Body of pancreas (tissue), 4 donors: Measurements from ENCODE around the gene OTUD3. TPM values are rescaled to one million over a fixed set of nuclear protein-coding genes. Genes with fewer than 3 reads are reported as not detected.
A peak's percentile ranks its signal among the peaks of the same experiment; 100 is the strongest.

Experiments used
- ATAC-seq: fragments of 150-250 bp; one replicate; pipeline ENCODE4 v1.9.1; 2016
- DNase-seq, 4 donors: peaks; one replicate each; pipeline ENCODE4 v3.0.0-alpha.2; 2019
- H3K27ac ChIP-seq, 4 donors: fragments of 200-600 bp; sonication (generic); 1 replicate in 3 of 4; 2 replicates in 1 of 4; pipeline versions ENCODE4 v1.5.1 to v1.6.1; 2016 to 2019; ENCODE audit warnings: mild to moderate bottlenecking in 1 of 4, mixed read lengths in 1 of 4, moderate library complexity in 1 of 4
- H3K27me3 ChIP-seq, 2 donors: fragments of 200-600 bp; sonication (generic); one replicate each; pipeline ENCODE4 v1.6.0; 2016; ENCODE audit warnings: mild to moderate bottlenecking in 1 of 2
- H3K36me3 ChIP-seq, 2 donors: fragments of 200-600 bp; sonication (generic); replicated peaks in 1 of 2; 2 replicates each; pipeline ENCODE4 v1.5.1; 2016; ENCODE audit warnings: low read depth in 2 of 2; ENCODE audit not compliant: insufficient read depth in 1 of 2
- H3K4me1 ChIP-seq: fragments of 200-600 bp; sonication (generic); one replicate; pipeline ENCODE4 v1.6.0; 2016
- H3K4me3 ChIP-seq, 2 donors: fragments of 200-600 bp; sonication (generic); 1 replicate in 1 of 2; 2 replicates in 1 of 2; pipeline ENCODE4 v1.5.1; 2016 to 2019
- H3K9me3 ChIP-seq, 3 donors: fragments of 200-600 bp; sonication (generic); 1 replicate in 2 of 3; 2 replicates in 1 of 3; pipeline ENCODE4 v1.5.1; 2016
- POLR2A ChIP-seq, 3 donors: fragments of 450-650 bp; IDR thresholded peaks; one replicate each; pipeline ENCODE4 v1.6.1; 2016; ENCODE audit warnings: antibody characterized with exemption in 3 of 3, mild to moderate bottlenecking in 2 of 3
- WGBS, 2 donors: methylation state at CpG; one replicate each; pipeline ENCODE4 v1.1.5; 2017; 5-methylcytosine and 5-hydroxymethylcytosine counted together
- intact Hi-C: fragments of 100-400 bp; cut with DNase I; formaldehyde crosslinking; loops from one replicate; pipeline ENCODE4 v1.15.1; 2023
- total RNA-seq, 2 donors: library from RNA; depleted of rRNA; stranded (reverse); fragments of >200 nt; gene quantifications; one replicate each; pipeline ENCODE4 v1.1.0, GENCODE V29; 2016
- TF ChIP-seq, protein P1 (sequence below), 7 experiments: fragments of 450-650 bp in 4 of 7; fragments of 200-600 bp in 3 of 7; sonication (generic) in 3 of 7; IDR thresholded peaks; one replicate each; pipeline ENCODE4 v1.5.1; 2016 to 2019; ENCODE audit warnings: antibody characterized with exemption in 7 of 7

OTUD3 gene
- total RNA-seq, 2 donors from 2014 or later: 3.6 to 4.9 TPM

DNA sequence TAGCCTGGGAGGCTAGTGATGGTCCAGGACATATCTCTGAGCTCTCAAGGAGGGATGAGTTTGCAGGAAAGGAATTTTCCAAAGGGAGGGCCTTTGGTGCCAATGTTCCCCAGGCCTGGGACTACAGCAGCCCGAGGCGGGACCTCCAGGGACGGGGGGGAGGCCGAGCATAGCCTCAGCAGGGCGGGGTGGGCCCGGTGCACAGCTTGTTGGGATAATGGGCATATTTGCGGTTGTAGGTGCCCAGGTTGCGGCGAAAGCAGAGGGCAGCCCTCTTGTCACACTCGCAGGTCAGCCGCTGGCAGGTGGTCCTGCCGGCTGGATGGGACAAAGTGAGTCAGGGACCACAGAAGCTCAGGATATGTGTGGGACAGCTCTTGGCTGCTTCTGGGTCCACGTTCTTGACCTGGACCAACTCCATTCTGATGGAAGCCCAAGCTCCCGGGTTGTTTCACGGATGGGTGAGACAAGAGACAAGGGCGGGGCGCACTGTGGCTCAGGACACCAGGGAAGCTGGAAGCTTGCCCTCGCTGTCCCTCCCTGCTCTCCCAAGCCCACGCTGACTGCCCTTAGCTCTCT lies 38.0 kb downstream of the OTUD3 start:
- DNase-seq (no peak), ATAC-seq (no peak)
- Histone ChIP-seq H3K4me3 (no peak overlapping the region), H3K27me3 (no peaks in the 10 kb centered on the region), H3K9me3 (no peaks in the 10 kb centered on the region), H3K36me3 (no peaks in the 10 kb centered on the region), H3K27ac (no peak overlapping the region), H3K4me1 (no peaks in the 10 kb centered on the region)
- 80 to 85% methylated on average over 14 to 19 of the region's 19 CpGs for WGBS, 2 donors
- TF ChIP-seq, protein P1, sequence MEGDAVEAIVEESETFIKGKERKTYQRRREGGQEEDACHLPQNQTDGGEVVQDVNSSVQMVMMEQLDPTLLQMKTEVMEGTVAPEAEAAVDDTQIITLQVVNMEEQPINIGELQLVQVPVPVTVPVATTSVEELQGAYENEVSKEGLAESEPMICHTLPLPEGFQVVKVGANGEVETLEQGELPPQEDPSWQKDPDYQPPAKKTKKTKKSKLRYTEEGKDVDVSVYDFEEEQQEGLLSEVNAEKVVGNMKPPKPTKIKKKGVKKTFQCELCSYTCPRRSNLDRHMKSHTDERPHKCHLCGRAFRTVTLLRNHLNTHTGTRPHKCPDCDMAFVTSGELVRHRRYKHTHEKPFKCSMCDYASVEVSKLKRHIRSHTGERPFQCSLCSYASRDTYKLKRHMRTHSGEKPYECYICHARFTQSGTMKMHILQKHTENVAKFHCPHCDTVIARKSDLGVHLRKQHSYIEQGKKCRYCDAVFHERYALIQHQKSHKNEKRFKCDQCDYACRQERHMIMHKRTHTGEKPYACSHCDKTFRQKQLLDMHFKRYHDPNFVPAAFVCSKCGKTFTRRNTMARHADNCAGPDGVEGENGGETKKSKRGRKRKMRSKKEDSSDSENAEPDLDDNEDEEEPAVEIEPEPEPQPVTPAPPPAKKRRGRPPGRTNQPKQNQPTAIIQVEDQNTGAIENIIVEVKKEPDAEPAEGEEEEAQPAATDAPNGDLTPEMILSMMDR (IDR thresholded peaks at IDR 0.05): no peak
- TF ChIP-seq POLR2A (IDR thresholded peaks at IDR 0.05): no peak
- intact Hi-C loops: no loop called here

DNA sequence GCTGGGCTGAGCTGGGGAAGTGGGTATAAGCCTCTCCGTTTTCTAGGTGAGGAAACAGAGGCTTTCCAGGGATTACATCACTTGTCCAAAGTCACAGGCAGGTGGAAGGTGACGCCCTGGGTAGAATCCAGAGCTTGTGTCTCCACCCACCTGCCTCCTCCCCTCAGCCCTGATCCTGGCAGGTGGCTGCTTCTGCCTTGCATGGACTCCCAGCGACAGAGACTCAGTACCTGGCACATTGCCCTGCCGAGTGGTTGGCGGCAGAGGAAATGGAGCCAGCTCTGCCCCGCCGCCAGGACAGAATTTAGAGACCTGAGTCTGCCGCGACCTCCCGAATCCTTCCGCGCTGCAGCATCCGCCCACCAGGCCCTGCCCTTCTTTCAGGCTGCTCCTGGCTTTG lies 39.1 kb downstream of the OTUD3 start:
- Histone ChIP-seq H3K27me3 (no peaks in the 10 kb centered on the region), H3K36me3 (no peaks in the 10 kb centered on the region), H3K4me1 (no peaks in the 10 kb centered on the region), H3K27ac (no peak overlapping the region), H3K4me3 (no peak overlapping the region), H3K9me3 (no peaks in the 10 kb centered on the region)
- ATAC-seq (no peak), DNase-seq (peak in 1 of 4 donors; percentile 9)
- TF ChIP-seq, protein P1 (IDR thresholded peaks at IDR 0.05): no peak
- TF ChIP-seq POLR2A (IDR thresholded peaks at IDR 0.05): no peak
- intact Hi-C loops: no loop called here
- WGBS, 2 donors: 68 to 93% methylated on average over 5 to 13 of the region's 13 CpGs

DNA sequence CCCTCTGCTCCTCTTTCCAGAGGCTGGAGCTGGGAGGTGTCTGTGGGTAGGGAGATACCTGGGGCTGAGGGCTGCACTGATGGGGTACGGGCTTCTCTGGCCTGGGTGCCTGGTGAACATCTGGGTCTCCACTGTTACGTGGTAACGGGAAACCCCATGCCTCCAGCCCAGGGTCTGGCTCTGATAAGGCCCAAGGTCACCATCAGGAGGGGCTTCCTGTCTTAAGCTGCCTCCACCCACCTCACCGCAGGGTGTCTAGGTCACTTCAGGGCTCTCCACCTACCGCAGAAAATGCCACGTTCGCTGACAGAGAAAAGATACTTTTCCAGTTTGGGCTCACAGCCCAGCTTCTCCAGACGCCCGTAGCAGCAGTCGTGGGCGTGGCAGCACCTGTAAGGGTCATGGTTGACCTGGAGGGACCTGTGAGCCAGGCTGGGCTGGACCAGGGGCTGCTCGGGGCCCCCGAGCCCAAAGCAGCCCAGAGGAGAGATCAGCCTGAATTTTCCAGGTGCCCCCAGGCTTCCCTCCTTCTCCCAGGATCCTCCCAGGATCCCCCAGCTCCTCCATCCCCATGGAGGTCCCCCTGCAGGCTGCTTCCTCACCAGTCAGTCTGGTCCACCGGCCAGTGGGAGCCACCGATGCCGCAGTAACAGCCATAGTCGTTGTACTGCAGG lies 40.0 kb downstream of the OTUD3 start:
- no peaks in the 10 kb centered on the region for H3K9me3 ChIP-seq
- H3K27me3 ChIP-seq: no peaks in the 10 kb centered on the region
- ATAC-seq (no peak), DNase-seq (no peak)
- no peak overlapping the region for H3K4me3 ChIP-seq
- no peaks in the 10 kb centered on the region for H3K36me3 ChIP-seq
- intact Hi-C loops: no loop called here
- 24 to 38% methylated on average over 8 to 17 of the region's 17 CpGs for WGBS, 2 donors
- H3K27ac ChIP-seq: no peak overlapping the region
- TF ChIP-seq POLR2A (IDR thresholded peaks at IDR 0.05): no peak
- H3K4me1 ChIP-seq: no peaks in the 10 kb centered on the region

DNA sequence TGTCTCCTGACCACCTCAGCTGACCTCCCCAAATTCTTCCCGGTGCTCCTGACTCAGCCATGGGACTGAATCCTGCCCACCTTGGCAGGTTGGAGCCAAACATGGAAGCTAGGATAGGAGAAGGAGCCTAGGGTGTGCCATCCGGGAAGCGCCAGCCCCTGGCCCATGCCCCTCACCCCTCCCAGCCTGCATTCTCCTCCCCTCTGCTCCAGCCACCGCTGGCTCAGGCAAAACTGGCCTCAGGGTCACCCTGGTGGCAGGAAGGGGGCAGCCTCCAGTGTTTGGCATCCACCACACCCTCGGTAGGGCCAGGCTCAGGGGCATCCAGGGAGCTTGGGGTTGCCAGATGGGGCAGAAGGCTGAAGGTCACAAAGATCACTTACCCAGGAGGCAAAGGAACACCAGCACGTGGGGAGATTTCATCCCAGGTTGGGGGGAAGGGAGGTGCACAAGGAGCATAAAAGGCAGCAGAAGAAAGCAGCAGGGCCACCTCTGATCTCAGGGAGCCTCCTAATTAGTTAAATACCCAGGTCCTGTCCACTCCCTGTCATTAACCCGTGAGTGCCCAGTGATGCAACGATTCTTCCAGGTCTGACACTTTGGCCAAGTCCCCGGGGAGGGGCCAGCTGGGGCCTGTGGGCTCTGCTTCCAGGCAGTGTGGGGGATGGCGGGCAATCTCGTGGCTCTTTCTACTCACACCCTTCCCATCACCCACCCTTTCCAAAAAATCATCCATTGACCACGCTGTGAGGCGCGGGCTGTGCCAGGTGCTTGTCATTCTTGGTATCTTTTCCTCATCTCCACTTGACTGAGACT lies 41.1 kb downstream of the OTUD3 start, which contains the start of gene PLA2G2E:
PLA2G2E (minus strand) TSS at position 481 of the 816 bp plus-strand sequence; CDS start at position 423, 58 bp downstream.
- DNase-seq (no peak), ATAC-seq (no peak)
- H3K36me3 ChIP-seq: no peaks in the 10 kb centered on the region
- intact Hi-C loops: no loop called here
- no peaks in the 10 kb centered on the region for H3K4me1 ChIP-seq
- no peak within 1 kb of the TSS for H3K27ac ChIP-seq
- no peaks in the 10 kb centered on the region for H3K9me3 ChIP-seq
- no peak within 1 kb of the TSS for H3K4me3 ChIP-seq
- no peaks in the 10 kb centered on the region for H3K27me3 ChIP-seq
- 44 to 59% methylated on average over 14 of the region's 14 CpGs for WGBS, 2 donors
- TF ChIP-seq, protein P1 (IDR thresholded peaks at IDR 0.05): no peak
- TF ChIP-seq POLR2A (IDR thresholded peaks at IDR 0.05): no peak

DNA sequence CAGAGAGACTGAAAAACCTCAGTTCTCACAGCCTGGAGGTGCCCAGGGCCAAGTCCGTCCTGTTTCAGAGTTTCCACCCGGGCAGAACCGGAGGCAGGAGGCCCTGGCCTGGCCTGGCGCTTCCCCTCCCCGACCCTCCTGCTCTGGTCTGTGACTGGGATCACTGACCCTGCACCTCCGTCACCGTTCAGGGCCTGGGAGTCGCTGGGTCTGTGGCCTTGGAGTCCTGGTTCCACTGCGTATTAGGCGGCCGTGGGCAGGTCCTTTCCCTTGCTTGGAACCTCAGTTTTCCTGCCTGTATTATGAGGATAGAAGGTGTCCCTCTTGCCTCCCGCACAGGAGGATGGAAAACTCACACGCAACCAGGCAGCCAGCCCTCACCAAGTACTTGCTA lies 41.8 kb downstream of the OTUD3 start:
- WGBS, 2 donors: 17 to 64% methylated on average over 1 to 13 of the region's 13 CpGs
- ATAC-seq (no peak), DNase-seq (no peak)
- H3K9me3 ChIP-seq: no peaks in the 10 kb centered on the region
- intact Hi-C loops: no loop called here
- no peak overlapping the region for H3K27ac ChIP-seq
- no peaks in the 10 kb centered on the region for H3K4me1 ChIP-seq
- H3K36me3 ChIP-seq: no peaks in the 10 kb centered on the region
- no peaks in the 10 kb centered on the region for H3K27me3 ChIP-seq
- no peak overlapping the region for H3K4me3 ChIP-seq
- TF ChIP-seq POLR2A (IDR thresholded peaks at IDR 0.05): no peak
- TF ChIP-seq, protein P1 (IDR thresholded peaks at IDR 0.05): no peak
